ENCODE data around the gene PHF21B.

The PHF21B gene

GRCh38 chr22:44930711-44931035 lies 79.1 kb downstream of the PHF21B start:
- peaks cover 6% of the 10 kb centered on the region for H3K27me3 ChIP-seq
- H3K4me1 ChIP-seq (ENCODE audit: control insufficient read depth in 1 of 2, insufficient read depth in 1 of 2, low read depth in 1 of 2, low read length in 1 of 2): no peaks in the 10 kb centered on the region
- no peaks in the 10 kb centered on the region for H3K36me3 ChIP-seq
- no peaks in the 10 kb centered on the region for H3K9me3 ChIP-seq
- H3K27ac ChIP-seq: no peak overlapping the region
- no peak overlapping the region for H3K4me3 ChIP-seq (ENCODE audit: low read depth in 1 of 2, low read length in 1 of 2)
- TF ChIP-seq CTCF (IDR thresholded peaks at IDR 0.05): no peak

- Histone ChIP-seq H3K27me3 (peaks cover 6% of the 10 kb centered on the region), H3K36me3 (no peaks in the 10 kb centered on the region), H3K27ac (no peak overlapping the region), H3K9me3 (no peaks in the 10 kb centered on the region), H3K4me3 (ENCODE audit: low read depth in 1 of 2, low read length in 1 of 2) (no peak overlapping the region), H3K4me1 (ENCODE audit: control insufficient read depth in 1 of 2, insufficient read depth in 1 of 2, low read depth in 1 of 2, low read length in 1 of 2) (no peaks in the 10 kb centered on the region)
- no peak for TF ChIP-seq CTCF (IDR thresholded peaks at IDR 0.05)
Measured at GRCh38 chr22:44930016-44930710, 79.6 kb downstream of the PHF21B start.

GRCh38 chr22:44929359-44930015 lies 80.3 kb downstream of the PHF21B start:
- H3K9me3 ChIP-seq: no peaks in the 10 kb centered on the region
- no peaks in the 10 kb centered on the region for H3K36me3 ChIP-seq
- H3K4me1 ChIP-seq (ENCODE audit: control insufficient read depth in 1 of 2, insufficient read depth in 1 of 2, low read depth in 1 of 2, low read length in 1 of 2): no peaks in the 10 kb centered on the region
- no peak for TF ChIP-seq CTCF (IDR thresholded peaks at IDR 0.05)
- peaks cover 6% of the 10 kb centered on the region for H3K27me3 ChIP-seq
- H3K4me3 ChIP-seq (ENCODE audit: low read depth in 1 of 2, low read length in 1 of 2): no peak overlapping the region
- no peak overlapping the region for H3K27ac ChIP-seq

- no peaks in the 10 kb centered on the region for H3K9me3 ChIP-seq
- H3K4me3 ChIP-seq (ENCODE audit: low read depth in 1 of 2, low read length in 1 of 2): no peak overlapping the region
- no peaks in the 10 kb centered on the region for H3K4me1 ChIP-seq (ENCODE audit: control insufficient read depth in 1 of 2, insufficient read depth in 1 of 2, low read depth in 1 of 2, low read length in 1 of 2)
- TF ChIP-seq CTCF (IDR thresholded peaks at IDR 0.05): no peak
- H3K27ac ChIP-seq: no peak overlapping the region
- peaks cover 4% of the 10 kb centered on the region for H3K27me3 ChIP-seq
- no peaks in the 10 kb centered on the region for H3K36me3 ChIP-seq
Measured at GRCh38 chr22:44928711-44929358, 81.0 kb downstream of the PHF21B start.

GRCh38 chr22:44928136-44928463 lies 81.7 kb downstream of the PHF21B start:
- TF ChIP-seq CTCF (IDR thresholded peaks at IDR 0.05): no peak
- Histone ChIP-seq H3K27ac (no peak overlapping the region), H3K4me3 (ENCODE audit: low read depth in 1 of 2, low read length in 1 of 2) (no peak overlapping the region), H3K9me3 (no peaks in the 10 kb centered on the region), H3K27me3 (no peaks in the 10 kb centered on the region), H3K36me3 (no peaks in the 10 kb centered on the region), H3K4me1 (ENCODE audit: control insufficient read depth in 1 of 2, insufficient read depth in 1 of 2, low read depth in 1 of 2, low read length in 1 of 2) (no peaks in the 10 kb centered on the region)
